OCI-LY1 (cell line): ENCODE measurements around the gene TPSD1.

ENCODE experiments used
- H2AFZ ChIP-seq: fragments of 200-600 bp; sonication (generic), shearing (Covaris generic); 2 replicates; pipeline ENCODE4 v1.6.0; 2014; ENCODE audit warnings: antibody characterized with exemption, mild to moderate bottlenecking, low read length
- H3F3A ChIP-seq: fragments of 200-600 bp; sonication (generic), shearing (Covaris generic); 2 replicates; pipeline ENCODE4 v1.6.0; 2014; ENCODE audit warnings: mild to moderate bottlenecking, antibody characterized with exemption, low read length, moderate library complexity; ENCODE audit not compliant: insufficient read depth
- H3K27ac ChIP-seq: fragments of 200-600 bp; sonication (generic); 2 replicates; pipeline ENCODE4 v1.5.1; 2014; ENCODE audit warnings: low read length, mixed run types, mild to moderate bottlenecking, low read depth; ENCODE audit not compliant: poor library complexity, severe bottlenecking
- H3K27me3 ChIP-seq: fragments of 200-600 bp; sonication (generic); 2 replicates; pipeline ENCODE4 v1.6.0; 2014; ENCODE audit warnings: antibody characterized with exemption, mild to moderate bottlenecking, low read length, moderate library complexity; ENCODE audit not compliant: insufficient read depth
- H3K36me3 ChIP-seq: fragments of 200-600 bp; sonication (generic); 2 replicates; pipeline ENCODE4 v1.6.1; 2014; ENCODE audit warnings: mild to moderate bottlenecking, antibody characterized with exemption, low read length, moderate library complexity, mixed read lengths; ENCODE audit not compliant: insufficient read depth
- H3K4me1 ChIP-seq: fragments of 200-600 bp; sonication (generic); 2 replicates; pipeline ENCODE4 v1.5.1; 2014; ENCODE audit warnings: mild to moderate bottlenecking, low read length, moderate library complexity; ENCODE audit not compliant: insufficient read depth, severe bottlenecking
- H3K4me2 ChIP-seq: fragments of 200-600 bp; sonication (generic), shearing (Covaris generic); 2 replicates; pipeline ENCODE4 v1.6.1; 2014; ENCODE audit warnings: low read length
- H3K4me3 ChIP-seq: fragments of 200-600 bp; sonication (generic); 2 replicates; pipeline ENCODE4 v1.5.1; 2014; ENCODE audit warnings: low read length, low read depth, mild to moderate bottlenecking, mixed read lengths; ENCODE audit not compliant: poor library complexity, severe bottlenecking
- H3K79me2 ChIP-seq: fragments of 200-600 bp; shearing (Covaris generic); 2 replicates; pipeline ENCODE4 v1.6.1; 2016; ENCODE audit warnings: mixed run types, low read length, mixed read lengths; ENCODE audit not compliant: insufficient read depth
- H3K9ac ChIP-seq: fragments of 200-600 bp; sonication (generic), shearing (Covaris generic); 2 replicates; pipeline ENCODE4 v1.6.1; 2014; ENCODE audit warnings: mild to moderate bottlenecking, low read length, mixed read lengths
- H3K9me2 ChIP-seq: fragments of 200-600 bp; sonication (generic), shearing (Covaris generic); 2 replicates; pipeline ENCODE4 v1.6.1; 2014; ENCODE audit warnings: low read depth, mild to moderate bottlenecking, low read length, mixed read lengths
- H3K9me3 ChIP-seq: fragments of 200-600 bp; shearing (Covaris generic); 2 replicates; pipeline ENCODE4 v1.6.1; 2014; ENCODE audit warnings: low read length, mixed read lengths
- H4K20me1 ChIP-seq: fragments of 200-600 bp; sonication (generic), shearing (Covaris generic); 2 replicates; pipeline ENCODE4 v1.6.0; 2016; ENCODE audit warnings: mild to moderate bottlenecking, low read length; ENCODE audit not compliant: insufficient read depth
- EZH2 ChIP-seq: fragments of 200-600 bp; sonication (generic), shearing (Covaris generic); IDR thresholded peaks from 2 replicates; pipeline ENCODE4 v1.8.0; 2017; ENCODE audit warnings: borderline replicate concordance, mixed run types, mild to moderate bottlenecking, antibody characterized with exemption, low read length, moderate library complexity, mixed read lengths
- TF ChIP-seq, protein P1 (sequence below): fragments of 200-600 bp; sonication (generic), shearing (Covaris generic); IDR thresholded peaks from 2 replicates; pipeline ENCODE4 v1.5.1; 2017; ENCODE audit warnings: mild to moderate bottlenecking, antibody characterized with exemption, low read length, moderate library complexity, mixed read lengths

The TPSD1 gene

GRCh38 chr16:1262846-1263221 is 7.0 kb downstream of the TPSD1 start:
- H3K4me1 ChIP-seq: no peaks in the 10 kb centered on the region
- H3F3A ChIP-seq: no peaks in the 10 kb centered on the region
- no peaks in the 10 kb centered on the region for H4K20me1 ChIP-seq
- H3K27ac ChIP-seq: no peak overlapping the region
- no peak overlapping the region for H3K4me2 ChIP-seq
- no peak overlapping the region for H3K4me3 ChIP-seq
- H3K9me2 ChIP-seq: no peaks in the 10 kb centered on the region
- no peaks in the 10 kb centered on the region for H3K36me3 ChIP-seq
- H3K27me3 ChIP-seq: no peaks in the 10 kb centered on the region
- no peaks in the 10 kb centered on the region for H3K9me3 ChIP-seq
- H2AFZ ChIP-seq: no peak overlapping the region
- H3K79me2 ChIP-seq: no peaks in the 10 kb centered on the region
- no peak overlapping the region for H3K9ac ChIP-seq
- no peak for TF ChIP-seq EZH2
- TF ChIP-seq, protein P1, sequence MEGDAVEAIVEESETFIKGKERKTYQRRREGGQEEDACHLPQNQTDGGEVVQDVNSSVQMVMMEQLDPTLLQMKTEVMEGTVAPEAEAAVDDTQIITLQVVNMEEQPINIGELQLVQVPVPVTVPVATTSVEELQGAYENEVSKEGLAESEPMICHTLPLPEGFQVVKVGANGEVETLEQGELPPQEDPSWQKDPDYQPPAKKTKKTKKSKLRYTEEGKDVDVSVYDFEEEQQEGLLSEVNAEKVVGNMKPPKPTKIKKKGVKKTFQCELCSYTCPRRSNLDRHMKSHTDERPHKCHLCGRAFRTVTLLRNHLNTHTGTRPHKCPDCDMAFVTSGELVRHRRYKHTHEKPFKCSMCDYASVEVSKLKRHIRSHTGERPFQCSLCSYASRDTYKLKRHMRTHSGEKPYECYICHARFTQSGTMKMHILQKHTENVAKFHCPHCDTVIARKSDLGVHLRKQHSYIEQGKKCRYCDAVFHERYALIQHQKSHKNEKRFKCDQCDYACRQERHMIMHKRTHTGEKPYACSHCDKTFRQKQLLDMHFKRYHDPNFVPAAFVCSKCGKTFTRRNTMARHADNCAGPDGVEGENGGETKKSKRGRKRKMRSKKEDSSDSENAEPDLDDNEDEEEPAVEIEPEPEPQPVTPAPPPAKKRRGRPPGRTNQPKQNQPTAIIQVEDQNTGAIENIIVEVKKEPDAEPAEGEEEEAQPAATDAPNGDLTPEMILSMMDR: no peak

DNA sequence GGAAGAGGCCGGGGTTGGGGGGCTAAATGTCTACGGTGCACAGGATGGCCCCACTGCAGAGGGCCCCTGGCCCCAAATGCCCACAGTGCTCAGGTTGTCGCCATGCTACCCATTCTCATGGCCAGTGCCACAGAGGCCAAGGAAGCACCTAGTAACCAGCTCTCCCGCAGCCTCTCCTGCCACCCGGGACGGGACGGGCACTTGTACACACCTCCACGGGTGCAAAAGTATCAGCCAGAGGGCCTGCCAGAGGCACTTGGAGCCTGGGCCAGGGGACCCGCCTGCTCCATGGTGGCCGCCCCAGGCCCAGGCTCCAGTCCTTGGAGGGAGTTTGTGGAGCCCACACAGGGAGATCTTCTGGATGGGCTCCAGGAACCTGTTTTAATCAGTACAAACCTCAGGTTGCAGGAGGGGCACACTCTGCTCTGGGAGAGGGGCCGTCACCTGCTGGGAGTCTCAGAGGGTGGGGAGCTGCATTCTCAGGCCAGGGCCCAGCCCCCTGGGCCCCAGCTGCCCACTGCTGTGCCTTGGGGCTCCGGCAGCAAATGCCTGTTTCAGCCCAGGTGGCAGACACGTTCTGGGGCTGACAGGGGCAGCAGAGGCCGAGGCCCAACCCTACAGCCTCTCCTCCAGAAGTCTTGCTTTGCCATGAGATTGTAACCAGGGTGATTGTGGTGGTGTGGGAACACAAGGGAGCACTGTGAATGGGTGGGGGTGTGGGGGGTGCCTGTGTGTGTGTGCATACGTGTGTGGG is 7.9 kb downstream of the TPSD1 start:
- H3K27me3 ChIP-seq: no peaks in the 10 kb centered on the region
- no peaks in the 10 kb centered on the region for H3K9me2 ChIP-seq
- H3K9me3 ChIP-seq: no peaks in the 10 kb centered on the region
- no peak for TF ChIP-seq EZH2
- TF ChIP-seq, protein P1: no peak
- no peaks in the 10 kb centered on the region for H3K36me3 ChIP-seq
- H2AFZ ChIP-seq: no peak overlapping the region
- no peaks in the 10 kb centered on the region for H4K20me1 ChIP-seq
- H3K9ac ChIP-seq: no peak overlapping the region
- H3K79me2 ChIP-seq: no peaks in the 10 kb centered on the region
- H3K27ac ChIP-seq: no peak overlapping the region
- no peaks in the 10 kb centered on the region for H3K4me1 ChIP-seq
- H3K4me3 ChIP-seq: no peak overlapping the region
- no peaks in the 10 kb centered on the region for H3F3A ChIP-seq
- no peak overlapping the region for H3K4me2 ChIP-seq

- H3K27me3 ChIP-seq: no peaks in the 10 kb centered on the region
- H3K79me2 ChIP-seq: no peaks in the 10 kb centered on the region
- H3K4me1 ChIP-seq: no peaks in the 10 kb centered on the region
- no peak overlapping the region for H3K4me3 ChIP-seq
- no peaks in the 10 kb centered on the region for H3K9me2 ChIP-seq
- no peak overlapping the region for H3K27ac ChIP-seq
- H4K20me1 ChIP-seq: no peaks in the 10 kb centered on the region
- H2AFZ ChIP-seq: no peak overlapping the region
- H3K4me2 ChIP-seq: no peak overlapping the region
- no peak overlapping the region for H3K9ac ChIP-seq
- TF ChIP-seq EZH2: no peak
- TF ChIP-seq, protein P1: no peak
- no peaks in the 10 kb centered on the region for H3F3A ChIP-seq
- H3K36me3 ChIP-seq: no peaks in the 10 kb centered on the region
- H3K9me3 ChIP-seq: no peaks in the 10 kb centered on the region
These were observed 8.6 kb downstream of the TPSD1 start for GRCh38 chr16:1264345-1265089.
